GM18907 (cell line): ENCODE data around the gene ANKK1.

Experiments
- ATAC-seq: cut with Tn5 transposase; IDR thresholded peaks from one replicate; pipeline ENCODE4 v1.9.1; 2021; ENCODE audit warnings: mild to moderate bottlenecking, moderate library complexity; ENCODE audit not compliant: unreplicated experiment

ANKK1 gene

GRCh38 chr11:113408206-113408605, 20.6 kb downstream of the ANKK1 start:
- ATAC-seq, result no peak

GRCh38 chr11:113408887-113409286, 21.3 kb downstream of the ANKK1 start:
- no peak for ATAC-seq

- ATAC-seq, result no peak
Measured at GRCh38 chr11:113409526-113409925, 21.9 kb downstream of the ANKK1 start.

DNA sequence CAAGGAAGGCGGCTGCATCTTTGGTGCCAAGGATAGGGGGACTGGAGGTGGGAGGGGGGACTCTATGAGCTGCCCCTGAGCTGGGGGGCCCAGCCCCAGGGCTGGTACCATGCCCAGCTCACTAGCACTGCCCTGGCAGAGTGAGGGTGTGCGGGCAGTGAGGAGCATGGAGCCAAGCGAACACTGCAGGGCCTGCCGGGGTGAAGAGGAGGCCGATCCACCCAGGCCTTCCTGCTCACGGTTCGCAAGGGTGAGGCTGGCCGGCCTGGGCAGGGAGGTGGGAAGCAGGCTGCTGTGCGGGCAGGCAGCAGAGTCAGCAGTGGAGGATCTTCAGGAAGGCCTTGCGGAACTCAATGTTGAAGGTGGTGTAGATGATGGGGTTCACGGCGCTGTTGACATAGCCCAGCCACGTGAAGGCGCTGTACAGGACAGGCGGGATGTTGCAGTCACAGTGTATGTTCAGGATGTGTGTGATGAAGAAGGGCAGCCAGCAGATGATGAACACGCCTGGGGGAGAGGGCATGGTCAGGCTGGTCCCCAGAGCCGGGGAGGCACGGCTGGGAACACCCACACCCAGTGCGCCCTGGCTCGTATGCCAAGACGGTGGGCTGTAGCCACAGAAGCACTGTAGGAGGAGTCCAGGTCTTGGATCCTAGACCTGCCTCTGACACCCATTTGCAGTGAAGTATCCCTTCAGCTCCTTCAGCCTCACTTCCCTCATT, 23.0 kb downstream of the ANKK1 start:
- ATAC-seq, result no peak

DNA sequence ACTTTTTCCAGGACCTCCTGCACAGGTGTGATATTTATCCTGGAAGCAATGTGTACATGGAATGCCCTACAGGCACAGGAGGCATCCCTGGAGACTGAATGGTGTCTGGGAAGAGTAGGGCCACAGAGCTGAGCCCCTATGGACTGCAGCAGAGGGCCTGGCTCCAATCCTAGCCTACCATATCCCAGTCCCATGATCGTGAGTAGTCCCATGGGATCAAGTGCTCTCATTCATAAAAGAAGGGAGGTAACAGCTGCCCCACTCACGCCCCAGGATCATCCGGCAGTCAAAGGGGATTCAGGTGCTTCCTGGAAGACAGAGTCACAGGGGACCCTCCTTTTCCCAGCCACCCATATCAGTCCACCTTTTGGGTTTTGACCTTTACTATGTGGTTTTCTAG, 24.0 kb downstream of the ANKK1 start:
- no peak for ATAC-seq

DNA sequence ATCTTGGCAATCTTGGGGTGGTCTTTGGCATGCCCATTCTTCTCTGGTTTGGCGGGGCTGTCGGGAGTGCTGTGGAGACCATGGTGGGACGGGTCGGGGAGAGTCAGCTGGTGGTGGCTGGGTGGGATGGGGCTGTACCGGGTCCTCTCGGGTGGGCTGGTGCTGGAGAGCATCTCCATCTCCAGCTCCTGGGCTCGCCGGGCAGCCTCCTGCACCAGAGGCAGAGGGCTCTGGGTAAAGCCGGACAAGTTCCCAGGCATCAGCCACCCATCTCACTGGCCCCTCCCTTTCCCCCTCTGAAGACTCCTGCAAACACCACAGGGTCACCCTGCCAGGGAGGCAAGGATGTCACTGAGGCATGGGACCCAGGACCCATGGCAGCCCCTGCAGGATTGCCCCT, 25.1 kb downstream of the ANKK1 start:
- ATAC-seq, result no peak

- ATAC-seq, result no peak
Measured at GRCh38 chr11:113415343-113415742, 27.8 kb downstream of the ANKK1 start.

GRCh38 chr11:113417428-113417827, 29.8 kb downstream of the ANKK1 start:
- no peak for ATAC-seq

GRCh38 chr11:113419454-113420003, 31.9 kb downstream of the ANKK1 start:
- ATAC-seq, result no peak

DNA sequence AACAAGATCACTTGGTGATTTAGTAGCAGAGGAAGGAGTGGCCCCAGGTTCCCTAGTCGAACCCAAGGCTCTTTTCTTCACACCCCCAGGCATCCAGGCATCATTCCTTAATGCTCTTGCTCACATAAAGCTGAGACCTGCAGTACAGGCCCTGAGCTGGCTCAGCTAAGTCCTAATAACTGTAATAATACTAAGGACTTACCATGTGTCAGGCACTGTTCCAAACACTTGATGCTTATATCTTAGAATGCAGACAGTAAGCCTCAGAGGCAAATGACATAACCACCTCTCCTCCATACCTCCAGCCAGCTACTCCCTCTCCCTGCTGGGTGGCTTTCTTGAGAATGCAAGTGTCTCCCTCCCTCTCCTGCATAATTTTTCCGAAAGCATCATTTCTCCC, 33.2 kb downstream of the ANKK1 start:
- ATAC-seq, result no peak

- no peak for ATAC-seq
Measured at GRCh38 chr11:113426686-113427085, 39.1 kb downstream of the ANKK1 start.

- no peak for ATAC-seq
Measured at GRCh38 chr11:113431746-113432145, 44.2 kb downstream of the ANKK1 start.

DNA sequence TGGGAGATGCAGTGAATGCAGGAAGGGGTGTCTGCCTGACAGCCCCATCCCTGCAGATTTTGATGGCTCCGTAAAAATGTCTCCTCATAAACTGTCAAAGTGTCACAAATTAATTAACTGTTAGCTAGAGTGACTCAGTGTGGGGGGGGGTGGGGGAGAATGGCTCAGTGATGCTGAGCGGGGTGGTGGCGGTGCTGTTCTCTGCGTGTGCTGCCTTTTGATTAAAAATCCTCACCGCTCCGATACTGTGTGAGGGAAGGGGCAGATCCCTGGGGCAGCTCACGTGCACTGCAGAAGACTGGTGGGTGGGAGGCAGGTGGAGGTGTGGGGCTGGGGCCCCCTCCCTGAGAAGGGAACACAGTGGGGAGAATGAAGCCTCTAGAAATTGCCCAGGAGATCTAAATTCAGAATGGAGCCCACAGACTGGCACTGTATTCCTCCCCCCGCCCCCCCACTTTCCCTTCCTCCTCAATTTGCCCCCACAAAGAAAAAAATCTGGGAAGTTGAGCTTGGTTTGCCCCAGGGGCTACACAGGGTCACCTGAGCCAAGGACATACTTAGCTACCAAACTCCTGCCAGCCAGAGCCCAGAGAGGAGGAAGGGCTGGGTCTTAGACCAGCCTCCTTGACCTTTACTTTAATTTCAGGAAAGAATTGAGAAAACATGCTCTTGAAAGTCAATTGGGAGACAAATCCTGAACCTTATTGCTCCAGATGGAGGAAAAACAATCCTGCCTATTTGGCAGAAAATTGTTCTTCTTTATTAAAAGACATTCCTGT, 47.8 kb downstream of the ANKK1 start:
- ATAC-seq, result no peak

DNA sequence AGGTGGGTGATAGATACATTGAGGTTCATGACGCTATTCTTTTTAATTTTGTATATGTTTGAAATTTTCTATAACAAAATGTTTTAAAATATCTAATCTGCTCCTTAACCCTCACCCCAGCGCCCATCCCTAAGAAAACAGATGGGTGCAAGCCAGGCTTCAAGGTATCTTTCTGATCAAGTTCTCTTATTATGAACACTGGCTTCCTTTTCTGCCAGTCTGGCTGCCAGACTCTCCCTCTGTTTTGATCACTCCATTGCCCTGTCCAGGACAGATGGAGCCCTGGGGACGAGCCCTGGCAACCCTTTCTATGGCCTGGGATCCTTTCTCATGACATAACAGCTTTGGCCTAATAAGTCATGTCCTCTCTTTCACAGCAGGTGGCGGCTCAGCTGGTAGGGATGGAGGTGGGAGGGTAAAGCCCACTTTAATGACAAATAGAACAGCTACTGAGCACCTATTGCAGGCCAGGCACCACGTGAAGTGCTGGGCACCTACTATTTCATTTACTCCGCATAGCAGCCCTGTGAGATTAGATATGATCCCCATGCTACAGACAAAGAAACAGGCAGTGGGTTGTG, 49.2 kb downstream of the ANKK1 start:
- no peak for ATAC-seq

DNA sequence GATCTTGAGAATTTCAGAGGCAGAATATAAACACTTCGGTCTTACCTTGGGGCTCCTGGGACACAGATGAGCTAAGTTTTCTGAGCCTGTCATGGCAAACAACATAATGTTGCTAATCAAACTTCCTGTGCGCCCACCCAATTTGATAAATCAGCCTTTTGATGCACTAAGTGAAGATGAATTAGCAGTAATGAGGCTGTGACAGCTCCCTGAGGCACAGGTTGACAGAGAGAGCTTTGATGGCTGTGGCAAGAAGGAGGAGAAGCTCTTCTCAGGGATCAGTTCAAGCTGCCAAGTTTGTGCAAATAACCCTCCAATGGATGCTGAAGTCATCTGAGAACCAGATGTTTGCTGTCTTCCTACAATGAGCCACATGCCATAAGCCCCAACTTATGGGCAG, 53.2 kb downstream of the ANKK1 start:
- no peak for ATAC-seq

DNA sequence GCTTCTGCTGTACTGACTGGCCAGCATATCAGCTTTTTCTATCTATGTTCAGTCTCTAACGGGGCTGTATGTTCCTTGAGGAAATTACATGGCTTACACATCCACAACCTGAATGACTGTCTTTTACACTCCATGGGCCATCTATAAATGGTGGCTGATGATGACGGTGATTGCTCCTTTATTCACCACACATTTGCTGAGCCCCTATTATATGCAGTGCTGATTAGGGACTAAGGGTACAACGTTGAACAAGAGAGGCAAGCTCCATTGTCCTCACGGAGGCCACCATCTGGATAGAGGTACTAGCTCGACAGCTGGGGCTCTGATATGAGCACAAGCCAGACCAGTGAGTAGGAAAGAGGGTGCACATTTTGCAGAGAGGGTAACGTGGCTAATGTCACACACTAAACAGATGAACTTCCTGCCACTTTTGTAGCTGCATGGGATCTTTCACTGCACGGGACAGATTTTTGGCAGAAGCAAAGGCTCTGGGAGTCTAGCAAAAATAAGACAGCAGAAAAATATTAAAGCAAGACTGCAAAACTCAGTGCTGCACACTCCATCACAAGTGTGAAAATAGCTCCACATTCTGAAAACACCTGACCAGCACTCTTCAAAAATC, 57.0 kb downstream of the ANKK1 start:
- ATAC-seq, result no peak

DNA sequence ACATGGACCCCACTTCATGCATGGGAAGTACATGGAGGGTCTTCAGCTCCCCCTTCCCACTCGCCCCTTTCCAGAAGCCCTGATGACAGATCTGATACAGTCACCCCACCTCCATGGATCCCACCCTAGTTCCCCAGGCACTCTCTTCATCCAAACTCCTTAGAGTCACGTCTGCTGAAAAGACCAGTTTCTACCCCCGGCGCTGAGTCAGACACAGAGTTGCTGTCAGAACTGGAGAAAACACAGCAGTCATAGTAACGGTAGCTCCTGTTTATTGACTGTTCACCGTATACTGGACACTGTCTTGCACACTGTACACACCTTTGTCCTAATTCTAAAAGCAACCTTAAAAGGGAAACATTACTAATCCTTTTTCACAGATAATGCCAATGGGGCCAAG, 58.5 kb downstream of the ANKK1 start:
- no peak for ATAC-seq

DNA sequence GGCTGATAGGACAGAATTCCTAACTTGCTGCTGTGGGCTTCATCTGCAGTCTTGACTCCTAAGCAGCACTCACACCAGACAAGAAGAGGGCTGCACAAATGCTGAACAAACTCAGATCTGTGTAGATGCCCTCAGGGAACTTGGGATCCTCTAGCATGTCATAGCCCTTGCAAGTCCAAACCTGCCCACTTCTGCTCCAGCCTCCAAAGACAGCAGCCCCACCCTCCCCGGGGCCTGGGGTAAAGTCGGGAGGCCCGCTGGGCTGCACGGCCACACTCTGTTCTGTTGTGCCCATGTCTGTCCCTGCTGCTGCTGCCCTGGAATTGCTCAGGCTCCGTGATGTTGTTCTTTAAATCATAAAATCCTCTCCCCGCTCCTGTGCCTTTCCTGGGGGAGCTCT, 59.4 kb downstream of the ANKK1 start:
- no peak for ATAC-seq

- ATAC-seq, result no peak
Measured at GRCh38 chr11:113447621-113448315, 60.2 kb downstream of the ANKK1 start.

DNA sequence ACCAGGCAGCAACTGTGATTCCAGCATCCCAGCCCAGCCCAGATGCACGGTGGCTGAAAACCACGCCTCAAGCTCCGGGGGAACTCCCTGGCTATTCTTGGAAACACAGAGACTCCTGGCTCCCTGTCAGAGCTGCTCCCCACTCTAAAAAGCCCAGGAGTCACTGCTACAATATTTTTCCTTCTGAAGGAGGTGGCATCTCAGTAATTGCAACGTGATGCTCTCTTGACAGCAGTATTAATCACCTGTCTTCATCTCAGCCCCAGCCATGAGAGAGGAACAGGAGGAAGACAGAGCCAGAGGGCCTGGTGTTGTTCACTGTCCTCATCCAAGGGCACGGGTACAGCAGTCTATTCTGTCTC, 60.7 kb downstream of the ANKK1 start:
- ATAC-seq, result no peak

GRCh38 chr11:113449743-113450142, 62.2 kb downstream of the ANKK1 start:
- no peak for ATAC-seq
